ENCODE measurements around the gene PCAT7. TPM values are rescaled to one million over a fixed set of nuclear protein-coding genes. Genes with fewer than 3 reads are reported as not detected.
A peak's percentile ranks its signal among the peaks of the same experiment; 100 is the strongest.

Gene PCAT7
- total RNA-seq, 1 experiment from 2014 or later = not detected

GRCh38 chr9:94600715-94601114, 45.8 kb downstream of the PCAT7 start:
- intact Hi-C loops (cut with micrococcal nuclease; ENCODE audit: unreplicated experiment) = no loop called here
- no peak for TF ChIP-seq CTCF (conservative IDR thresholded peaks at IDR 0.05; ENCODE audit: low read depth, low read length)
- no peak for TF ChIP-seq EZH2 (IDR thresholded peaks at IDR 0.05; ENCODE audit: borderline replicate concordance, low read depth, low read length, poor library complexity, severe bottlenecking)
- no peak for DNase-seq (ENCODE audit: low spot score)
- Histone ChIP-seq H3K4me3 (ENCODE audit: low read depth, low read length, poor library complexity, severe bottlenecking) (no peak overlapping the region), H3K36me3 (ENCODE audit: insufficient read depth, low read length, poor library complexity, severe bottlenecking) (no peaks in the 10 kb centered on the region), H3K9me3 (ENCODE audit: low read depth, low read length, poor library complexity, severe bottlenecking) (no peaks in the 10 kb centered on the region), H3K27ac (ENCODE audit: low read depth, low read length, poor library complexity, severe bottlenecking) (no peak overlapping the region), H3K27me3 (replicated peaks; ENCODE audit: insufficient read depth, low read depth, low read length, poor library complexity) (no peaks in the 10 kb centered on the region), H3K4me1 (ENCODE audit: insufficient read depth, low read length, poor library complexity, severe bottlenecking) (no peaks in the 10 kb centered on the region)
- ChIA-PET POLR2A (ENCODE audit: low non-redundant PET) (no interaction called here), CTCF (no interaction called here)
- BruUV-seq (replicated peaks) = no TSS peak

- POLR2A ChIA-PET (ENCODE audit: low non-redundant PET) = no interaction called here
- no peak overlapping the region for H3K27ac ChIP-seq (ENCODE audit: low read depth, low read length, poor library complexity, severe bottlenecking)
- H3K4me3 ChIP-seq (ENCODE audit: low read depth, low read length, poor library complexity, severe bottlenecking) = no peak overlapping the region
- DNase-seq (ENCODE audit: low spot score) = no peak
- TF ChIP-seq EZH2 (IDR thresholded peaks at IDR 0.05; ENCODE audit: borderline replicate concordance, low read depth, low read length, poor library complexity, severe bottlenecking) (no peak), CTCF (conservative IDR thresholded peaks at IDR 0.05; ENCODE audit: low read depth, low read length) (no peak)
- BruUV-seq (replicated peaks) = no TSS peak
- no peaks in the 10 kb centered on the region for H3K27me3 ChIP-seq (replicated peaks; ENCODE audit: insufficient read depth, low read depth, low read length, poor library complexity)
- intact Hi-C loops (cut with micrococcal nuclease; ENCODE audit: unreplicated experiment) = loop anchor here (1.0 kb wide), 1 partner anchor 48 kb away; no protein-coding TSS in a partner anchor
- no peaks in the 10 kb centered on the region for H3K36me3 ChIP-seq (ENCODE audit: insufficient read depth, low read length, poor library complexity, severe bottlenecking)
- H3K9me3 ChIP-seq (ENCODE audit: low read depth, low read length, poor library complexity, severe bottlenecking) = no peaks in the 10 kb centered on the region
- CTCF ChIA-PET = no interaction called here
- no peaks in the 10 kb centered on the region for H3K4me1 ChIP-seq (ENCODE audit: insufficient read depth, low read length, poor library complexity, severe bottlenecking)
Measured at GRCh38 chr9:94602666-94603065, 47.8 kb downstream of the PCAT7 start.

- Histone ChIP-seq H3K36me3 (ENCODE audit: insufficient read depth, low read length, poor library complexity, severe bottlenecking) (no peaks in the 10 kb centered on the region), H3K4me3 (ENCODE audit: low read depth, low read length, poor library complexity, severe bottlenecking) (no peak overlapping the region), H3K9me3 (ENCODE audit: low read depth, low read length, poor library complexity, severe bottlenecking) (no peaks in the 10 kb centered on the region), H3K27me3 (replicated peaks; ENCODE audit: insufficient read depth, low read depth, low read length, poor library complexity) (no peaks in the 10 kb centered on the region), H3K4me1 (ENCODE audit: insufficient read depth, low read length, poor library complexity, severe bottlenecking) (no peaks in the 10 kb centered on the region), H3K27ac (ENCODE audit: low read depth, low read length, poor library complexity, severe bottlenecking) (no peak overlapping the region)
- TF ChIP-seq EZH2 (IDR thresholded peaks at IDR 0.05; ENCODE audit: borderline replicate concordance, low read depth, low read length, poor library complexity, severe bottlenecking) (no peak), CTCF (conservative IDR thresholded peaks at IDR 0.05; ENCODE audit: low read depth, low read length) (peak; percentile 88)
- DNase-seq (ENCODE audit: low spot score) = peak; percentile 79
- ChIA-PET POLR2A (ENCODE audit: low non-redundant PET) (no interaction called here), CTCF (interaction anchor here (1.1 kb wide), 1 partner anchor 49 kb away, joined by 7 read pairs; the partner anchor contains the start of gene PCAT7)
- intact Hi-C loops (cut with micrococcal nuclease; ENCODE audit: unreplicated experiment) = loop anchor here (1.0 kb wide), 1 partner anchor 49 kb away; no protein-coding TSS in a partner anchor
- no TSS peak for BruUV-seq (replicated peaks)
Measured at GRCh38 chr9:94603259-94604160, 48.6 kb downstream of the PCAT7 start.

All from A673 (cell line).